OCI-LY1 (cell line): ENCODE measurements around the gene HYCC2.

Experiments used
- H2AFZ ChIP-seq: fragments of 200-600 bp; sonication (generic), shearing (Covaris generic); 2 replicates; pipeline ENCODE4 v1.6.0; 2014; ENCODE audit warnings: antibody characterized with exemption, mild to moderate bottlenecking, low read length
- H3F3A ChIP-seq: fragments of 200-600 bp; sonication (generic), shearing (Covaris generic); 2 replicates; pipeline ENCODE4 v1.6.0; 2014; ENCODE audit warnings: mild to moderate bottlenecking, antibody characterized with exemption, low read length, moderate library complexity; ENCODE audit not compliant: insufficient read depth
- H3K27ac ChIP-seq: fragments of 200-600 bp; sonication (generic); 2 replicates; pipeline ENCODE4 v1.5.1; 2014; ENCODE audit warnings: low read length, mixed run types, mild to moderate bottlenecking, low read depth; ENCODE audit not compliant: poor library complexity, severe bottlenecking
- H3K27me3 ChIP-seq: fragments of 200-600 bp; sonication (generic); 2 replicates; pipeline ENCODE4 v1.6.0; 2014; ENCODE audit warnings: antibody characterized with exemption, mild to moderate bottlenecking, low read length, moderate library complexity; ENCODE audit not compliant: insufficient read depth
- H3K36me3 ChIP-seq: fragments of 200-600 bp; sonication (generic); 2 replicates; pipeline ENCODE4 v1.6.1; 2014; ENCODE audit warnings: mild to moderate bottlenecking, antibody characterized with exemption, low read length, moderate library complexity, mixed read lengths; ENCODE audit not compliant: insufficient read depth
- H3K4me1 ChIP-seq: fragments of 200-600 bp; sonication (generic); 2 replicates; pipeline ENCODE4 v1.5.1; 2014; ENCODE audit warnings: mild to moderate bottlenecking, low read length, moderate library complexity; ENCODE audit not compliant: insufficient read depth, severe bottlenecking
- H3K4me2 ChIP-seq: fragments of 200-600 bp; sonication (generic), shearing (Covaris generic); 2 replicates; pipeline ENCODE4 v1.6.1; 2014; ENCODE audit warnings: low read length
- H3K4me3 ChIP-seq: fragments of 200-600 bp; sonication (generic); 2 replicates; pipeline ENCODE4 v1.5.1; 2014; ENCODE audit warnings: low read length, low read depth, mild to moderate bottlenecking, mixed read lengths; ENCODE audit not compliant: poor library complexity, severe bottlenecking
- H3K79me2 ChIP-seq: fragments of 200-600 bp; shearing (Covaris generic); 2 replicates; pipeline ENCODE4 v1.6.1; 2016; ENCODE audit warnings: mixed run types, low read length, mixed read lengths; ENCODE audit not compliant: insufficient read depth
- H3K9ac ChIP-seq: fragments of 200-600 bp; sonication (generic), shearing (Covaris generic); 2 replicates; pipeline ENCODE4 v1.6.1; 2014; ENCODE audit warnings: mild to moderate bottlenecking, low read length, mixed read lengths
- H3K9me2 ChIP-seq: fragments of 200-600 bp; sonication (generic), shearing (Covaris generic); 2 replicates; pipeline ENCODE4 v1.6.1; 2014; ENCODE audit warnings: low read depth, mild to moderate bottlenecking, low read length, mixed read lengths
- H3K9me3 ChIP-seq: fragments of 200-600 bp; shearing (Covaris generic); 2 replicates; pipeline ENCODE4 v1.6.1; 2014; ENCODE audit warnings: low read length, mixed read lengths
- H4K20me1 ChIP-seq: fragments of 200-600 bp; sonication (generic), shearing (Covaris generic); 2 replicates; pipeline ENCODE4 v1.6.0; 2016; ENCODE audit warnings: mild to moderate bottlenecking, low read length; ENCODE audit not compliant: insufficient read depth
- EZH2 ChIP-seq: fragments of 200-600 bp; sonication (generic), shearing (Covaris generic); IDR thresholded peaks from 2 replicates; pipeline ENCODE4 v1.8.0; 2017; ENCODE audit warnings: borderline replicate concordance, mixed run types, mild to moderate bottlenecking, antibody characterized with exemption, low read length, moderate library complexity, mixed read lengths
- TF ChIP-seq, protein P1 (sequence below): fragments of 200-600 bp; sonication (generic), shearing (Covaris generic); IDR thresholded peaks from 2 replicates; pipeline ENCODE4 v1.5.1; 2017; ENCODE audit warnings: mild to moderate bottlenecking, antibody characterized with exemption, low read length, moderate library complexity, mixed read lengths

HYCC2 gene

GRCh38 chr2:201116959-201117734 lies 45.7 kb upstream of the HYCC2 start:
- peaks cover 60% of the 10 kb centered on the region for H3K4me1 ChIP-seq
- peak overlapping the region; percentile 94 for H3K9ac ChIP-seq
- peak overlapping the region; percentile 91 for H3K4me2 ChIP-seq
- TF ChIP-seq EZH2: no peak
- TF ChIP-seq, protein P1, sequence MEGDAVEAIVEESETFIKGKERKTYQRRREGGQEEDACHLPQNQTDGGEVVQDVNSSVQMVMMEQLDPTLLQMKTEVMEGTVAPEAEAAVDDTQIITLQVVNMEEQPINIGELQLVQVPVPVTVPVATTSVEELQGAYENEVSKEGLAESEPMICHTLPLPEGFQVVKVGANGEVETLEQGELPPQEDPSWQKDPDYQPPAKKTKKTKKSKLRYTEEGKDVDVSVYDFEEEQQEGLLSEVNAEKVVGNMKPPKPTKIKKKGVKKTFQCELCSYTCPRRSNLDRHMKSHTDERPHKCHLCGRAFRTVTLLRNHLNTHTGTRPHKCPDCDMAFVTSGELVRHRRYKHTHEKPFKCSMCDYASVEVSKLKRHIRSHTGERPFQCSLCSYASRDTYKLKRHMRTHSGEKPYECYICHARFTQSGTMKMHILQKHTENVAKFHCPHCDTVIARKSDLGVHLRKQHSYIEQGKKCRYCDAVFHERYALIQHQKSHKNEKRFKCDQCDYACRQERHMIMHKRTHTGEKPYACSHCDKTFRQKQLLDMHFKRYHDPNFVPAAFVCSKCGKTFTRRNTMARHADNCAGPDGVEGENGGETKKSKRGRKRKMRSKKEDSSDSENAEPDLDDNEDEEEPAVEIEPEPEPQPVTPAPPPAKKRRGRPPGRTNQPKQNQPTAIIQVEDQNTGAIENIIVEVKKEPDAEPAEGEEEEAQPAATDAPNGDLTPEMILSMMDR: peak; percentile 37
- H3K27ac ChIP-seq: peak overlapping the region; percentile 96
- no peaks in the 10 kb centered on the region for H3K36me3 ChIP-seq
- H3K9me2 ChIP-seq: no peaks in the 10 kb centered on the region
- H3K27me3 ChIP-seq: no peaks in the 10 kb centered on the region
- H3K4me3 ChIP-seq: peak overlapping the region; percentile 85
- H2AFZ ChIP-seq: no peak overlapping the region
- H3K79me2 ChIP-seq: peaks cover 30% of the 10 kb centered on the region
- no peaks in the 10 kb centered on the region for H4K20me1 ChIP-seq
- no peaks in the 10 kb centered on the region for H3K9me3 ChIP-seq
- H3F3A ChIP-seq: peaks cover 11% of the 10 kb centered on the region; the same call in 1 of the 2 replicates

GRCh38 chr2:201116115-201116958 lies 44.9 kb upstream of the HYCC2 start, which contains the start of gene CFLAR:
Gene CFLAR, plus strand, starts transcription at chr2:201116164. Its CDS starts 13,702 bp downstream, at chr2:201129866.
- Histone ChIP-seq H3K36me3 (no peaks in the 10 kb centered on the region), H3K27me3 (no peaks in the 10 kb centered on the region), H3F3A (0 out of 2 replicates have a peak, but pooled peaks cover 7% of the 10 kb centered on the region), H3K9ac (peak within 1 kb of the TSS; percentile 94), H2AFZ (no peak within 1 kb of the TSS), H3K4me2 (peak within 1 kb of the TSS; percentile 91), H3K27ac (peak within 1 kb of the TSS; percentile 96), H3K9me2 (no peaks in the 10 kb centered on the region), H3K79me2 (peaks cover 22% of the 10 kb centered on the region), H3K4me1 (peaks cover 52% of the 10 kb centered on the region), H4K20me1 (no peaks in the 10 kb centered on the region), H3K4me3 (peak within 1 kb of the TSS; percentile 85), H3K9me3 (no peaks in the 10 kb centered on the region)
- TF ChIP-seq, protein P1: no peak
- TF ChIP-seq EZH2: no peak

DNA sequence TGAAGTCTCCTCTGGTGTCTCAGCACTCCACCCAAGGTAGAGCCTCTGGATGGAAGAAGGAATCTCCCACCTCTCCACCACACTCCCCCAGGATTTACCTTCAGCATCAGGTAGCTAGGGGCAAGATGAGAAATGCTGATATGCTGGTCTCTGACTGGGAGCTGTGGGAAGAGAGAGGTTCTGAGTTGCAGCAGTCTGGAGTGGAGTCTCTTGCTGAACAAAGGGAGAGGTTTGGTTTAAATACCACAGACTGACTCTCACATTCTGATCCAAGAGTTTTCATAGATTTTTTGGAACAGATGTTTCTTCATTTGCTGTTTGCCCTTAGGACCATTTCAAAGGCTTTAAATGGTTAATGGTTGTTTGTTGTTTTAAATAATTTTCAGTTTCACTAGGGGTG lies 43.4 kb upstream of the HYCC2 start:
- no peaks in the 10 kb centered on the region for H3K36me3 ChIP-seq
- H3K27ac ChIP-seq: peak overlapping the region; percentile 14
- no peaks in the 10 kb centered on the region for H3K9me3 ChIP-seq
- H3K4me3 ChIP-seq: no peak overlapping the region
- no peak overlapping the region for H3K9ac ChIP-seq
- H3K9me2 ChIP-seq: no peaks in the 10 kb centered on the region
- H3K79me2 ChIP-seq: peaks cover 8% of the 10 kb centered on the region
- H3K4me1 ChIP-seq: peaks cover 37% of the 10 kb centered on the region
- H2AFZ ChIP-seq: no peak overlapping the region
- H3K4me2 ChIP-seq: no peak overlapping the region
- 0 out of 2 replicates have a peak, but pooled peaks cover 5% of the 10 kb centered on the region for H3F3A ChIP-seq
- no peaks in the 10 kb centered on the region for H3K27me3 ChIP-seq
- TF ChIP-seq, protein P1: no peak
- TF ChIP-seq EZH2: no peak
- H4K20me1 ChIP-seq: no peaks in the 10 kb centered on the region
